HG03521 (cell line): Measurements from ENCODE around the gene DRC1.

Experiments used
- ATAC-seq: cut with Tn5 transposase; IDR thresholded peaks from one replicate; pipeline ENCODE4 v1.9.1; 2021; ENCODE audit warnings: mild to moderate bottlenecking, moderate library complexity; ENCODE audit not compliant: unreplicated experiment

Gene DRC1

GRCh38 chr2:26489213-26489850 lies 87.6 kb downstream of the DRC1 start:
- no peak for ATAC-seq

GRCh38 chr2:26491563-26492167 lies 89.9 kb downstream of the DRC1 start:
- ATAC-seq, result no peak

- no peak for ATAC-seq
These were observed 91.2 kb downstream of the DRC1 start for GRCh38 chr2:26492749-26493515.

GRCh38 chr2:26493566-26493965 lies 91.8 kb downstream of the DRC1 start:
- ATAC-seq, result no peak

- no peak for ATAC-seq
These were observed 92.5 kb downstream of the DRC1 start for GRCh38 chr2:26494199-26494598.

- ATAC-seq, result no peak
These were observed 93.2 kb downstream of the DRC1 start for GRCh38 chr2:26494891-26495290.

- no peak for ATAC-seq
These were observed 94.1 kb downstream of the DRC1 start for GRCh38 chr2:26495705-26496297.

- no peak for ATAC-seq
These were observed 98.7 kb downstream of the DRC1 start for GRCh38 chr2:26500406-26500805.

- ATAC-seq, result peak; percentile 66
These were observed 101.6 kb downstream of the DRC1 start for GRCh38 chr2:26503231-26503880.

GRCh38 chr2:26504002-26504401 lies 102.3 kb downstream of the DRC1 start:
- ATAC-seq, result no peak

GRCh38 chr2:26506279-26506678 lies 104.6 kb downstream of the DRC1 start:
- no peak for ATAC-seq
